Omental fat pad (tissue), 4 donors: ENCODE data around the gene PKP4. TPM values are rescaled to one million over a fixed set of nuclear protein-coding genes. Genes with fewer than 3 reads are reported as not detected.

Experiments used
- ATAC-seq: fragments of 150-250 bp; one replicate; pipeline ENCODE4 v1.9.1; 2016; ENCODE audit warnings: mild to moderate bottlenecking, moderate library complexity; ENCODE audit not compliant: low FRiP score
- DNase-seq: peaks from one replicate; pipeline ENCODE4 v3.0.0-alpha.2; 2019; ENCODE audit warnings: low spot score
- total RNA-seq, 4 donors: library from RNA; depleted of rRNA; stranded (reverse); fragments of >200 nt; gene quantifications; one replicate each; pipeline ENCODE4 v1.1.0, GENCODE V29; 2016
- TF ChIP-seq, protein P1 (sequence below), 3 donors: fragments of 450-650 bp; IDR thresholded peaks; one replicate each; pipeline ENCODE4 v1.5.1; 2016 to 2017; ENCODE audit warnings: antibody characterized with exemption in 3 of 3, mild to moderate bottlenecking in 3 of 3, moderate library complexity in 2 of 3

Gene PKP4
- total RNA-seq, 4 donors from 2014 or later = 25.8 to 96.9 (median 56.2) TPM

GRCh38 chr2:158484892-158485556, 28.3 kb downstream of the PKP4 start:
- no peak for ATAC-seq
- TF ChIP-seq, protein P1, sequence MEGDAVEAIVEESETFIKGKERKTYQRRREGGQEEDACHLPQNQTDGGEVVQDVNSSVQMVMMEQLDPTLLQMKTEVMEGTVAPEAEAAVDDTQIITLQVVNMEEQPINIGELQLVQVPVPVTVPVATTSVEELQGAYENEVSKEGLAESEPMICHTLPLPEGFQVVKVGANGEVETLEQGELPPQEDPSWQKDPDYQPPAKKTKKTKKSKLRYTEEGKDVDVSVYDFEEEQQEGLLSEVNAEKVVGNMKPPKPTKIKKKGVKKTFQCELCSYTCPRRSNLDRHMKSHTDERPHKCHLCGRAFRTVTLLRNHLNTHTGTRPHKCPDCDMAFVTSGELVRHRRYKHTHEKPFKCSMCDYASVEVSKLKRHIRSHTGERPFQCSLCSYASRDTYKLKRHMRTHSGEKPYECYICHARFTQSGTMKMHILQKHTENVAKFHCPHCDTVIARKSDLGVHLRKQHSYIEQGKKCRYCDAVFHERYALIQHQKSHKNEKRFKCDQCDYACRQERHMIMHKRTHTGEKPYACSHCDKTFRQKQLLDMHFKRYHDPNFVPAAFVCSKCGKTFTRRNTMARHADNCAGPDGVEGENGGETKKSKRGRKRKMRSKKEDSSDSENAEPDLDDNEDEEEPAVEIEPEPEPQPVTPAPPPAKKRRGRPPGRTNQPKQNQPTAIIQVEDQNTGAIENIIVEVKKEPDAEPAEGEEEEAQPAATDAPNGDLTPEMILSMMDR (IDR thresholded peaks at IDR 0.05) = no peak
- DNase-seq = no peak

DNA sequence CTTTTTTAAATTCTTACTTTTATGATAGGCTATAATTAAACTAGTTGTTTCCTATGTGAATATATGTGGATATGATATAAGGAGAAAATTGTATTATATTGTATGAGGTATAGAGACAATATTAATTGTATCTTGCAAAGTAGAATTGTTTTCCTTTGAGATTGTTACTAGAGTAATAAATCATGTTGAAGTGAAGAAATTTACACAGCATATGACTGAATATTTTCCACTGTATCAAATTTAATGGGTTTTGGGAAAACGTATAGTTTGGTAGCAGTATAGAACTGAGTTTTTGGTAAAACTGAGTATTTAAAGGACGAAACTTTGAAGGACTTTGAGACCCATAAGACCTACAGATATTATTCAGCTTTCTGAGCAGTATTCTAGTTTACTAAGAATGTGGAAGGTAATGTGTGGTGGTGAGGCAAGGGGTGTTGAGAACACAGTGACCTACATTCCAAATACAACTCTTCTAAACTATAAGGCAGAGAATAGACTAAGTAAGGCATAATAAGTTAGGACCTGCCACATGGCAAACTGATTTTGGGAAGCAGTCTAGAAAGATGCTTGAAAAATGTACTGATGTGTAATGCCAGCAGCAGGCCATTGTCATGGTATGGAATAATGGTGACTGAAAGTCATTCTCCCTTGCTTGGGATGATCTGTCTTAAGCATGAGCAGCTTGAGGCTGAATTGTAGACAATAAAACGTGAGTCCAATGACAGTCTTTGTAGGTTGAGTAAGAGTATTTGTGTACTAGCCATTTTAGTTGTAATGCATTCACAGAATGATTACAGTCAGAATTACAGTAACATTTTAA, 29.6 kb downstream of the PKP4 start:
- TF ChIP-seq, protein P1 (IDR thresholded peaks at IDR 0.05) = no peak
- DNase-seq = no peak

DNA sequence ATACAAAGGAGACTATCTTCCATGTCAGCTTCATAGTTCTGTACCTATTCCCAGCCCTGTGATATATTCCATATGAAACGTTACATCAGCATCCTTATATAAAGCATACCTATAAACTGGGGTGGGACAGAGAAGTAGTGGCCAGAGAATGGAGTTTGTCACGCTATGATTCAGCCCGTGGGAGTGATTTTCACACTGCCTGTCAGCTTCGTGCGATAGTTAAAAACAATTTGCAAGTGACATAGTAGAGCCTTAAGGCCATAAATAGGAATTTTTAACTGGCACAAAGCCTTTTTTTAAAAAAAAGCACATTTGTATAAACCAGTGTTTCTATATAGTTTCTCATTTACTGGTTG, 30.2 kb downstream of the PKP4 start:
- DNase-seq (no peak), ATAC-seq (no peak)
- TF ChIP-seq, protein P1 (IDR thresholded peaks at IDR 0.05) = no peak

More for the DNA sequence above, 29.6 kb downstream of the PKP4 start:
- ATAC-seq = no peak

DNA sequence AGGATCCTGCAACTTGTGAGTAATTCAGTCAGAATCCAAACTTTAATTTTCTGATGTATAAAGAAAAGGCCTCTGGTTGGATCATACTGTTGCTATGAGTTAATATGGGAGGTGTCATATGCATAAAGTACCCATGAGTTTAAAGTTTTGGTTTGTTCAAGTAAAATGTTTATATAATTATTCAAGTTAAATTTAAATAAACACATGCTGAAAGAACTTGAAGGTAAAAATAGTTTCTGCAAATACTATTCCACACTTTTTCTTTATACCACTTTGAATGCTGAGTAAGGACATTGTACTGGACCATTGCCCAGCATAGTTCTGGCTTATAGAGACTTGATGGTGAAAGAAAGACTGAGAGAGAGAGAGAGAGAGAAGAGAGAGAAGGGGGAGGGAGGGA, 30.7 kb downstream of the PKP4 start:
- TF ChIP-seq, protein P1 (IDR thresholded peaks at IDR 0.05) = no peak
- DNase-seq = no peak
- no peak for ATAC-seq

- ATAC-seq (no peak), DNase-seq (no peak)
- TF ChIP-seq, protein P1 (IDR thresholded peaks at IDR 0.05) = no peak
Observed at GRCh38 chr2:158488442-158489216, 31.9 kb downstream of the PKP4 start.

DNA sequence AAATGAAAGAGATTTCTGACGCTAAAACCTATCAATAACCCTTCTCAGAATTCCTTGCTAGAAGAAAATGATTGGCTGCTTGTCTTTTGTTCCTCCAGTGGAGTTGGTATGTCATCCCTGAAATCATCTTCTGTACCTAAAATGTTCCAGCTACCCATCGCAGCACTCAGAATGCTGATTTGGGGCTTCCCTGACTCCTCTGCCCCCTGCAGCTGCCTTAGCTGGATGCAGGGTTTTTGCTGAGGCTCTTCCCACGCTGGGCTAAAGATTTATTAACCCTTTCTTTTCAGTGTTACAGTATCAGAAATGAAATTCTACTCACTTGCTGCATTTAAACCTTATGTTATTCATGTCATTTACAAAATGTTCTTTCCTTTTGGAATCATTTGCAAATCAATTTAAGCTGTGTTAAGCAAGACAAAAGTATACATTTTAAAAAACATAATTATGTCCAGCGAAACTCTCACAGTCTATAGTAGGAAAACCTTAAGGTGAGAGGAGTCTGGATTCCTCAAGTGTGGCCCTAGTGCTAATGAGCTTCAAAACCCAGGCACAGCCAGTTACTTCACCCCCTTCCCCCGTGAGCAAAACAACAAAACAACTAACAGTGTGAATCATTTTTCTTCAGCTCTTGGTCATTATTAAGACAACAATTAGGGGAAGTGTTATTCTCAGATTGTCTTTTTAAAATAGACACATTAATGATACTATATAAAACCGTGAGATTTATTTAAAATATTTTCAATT, 32.8 kb downstream of the PKP4 start:
- ATAC-seq (no peak), DNase-seq (no peak)
- TF ChIP-seq, protein P1 (IDR thresholded peaks at IDR 0.05) = no peak
